ENCODE measurements around the gene IL1RAPL1. TPM values are rescaled to one million over a fixed set of nuclear protein-coding genes. Genes with fewer than 3 reads are reported as not detected.

Gene IL1RAPL1
- total RNA-seq, 1 donor from 2014 or later = 3.6 TPM

DNA sequence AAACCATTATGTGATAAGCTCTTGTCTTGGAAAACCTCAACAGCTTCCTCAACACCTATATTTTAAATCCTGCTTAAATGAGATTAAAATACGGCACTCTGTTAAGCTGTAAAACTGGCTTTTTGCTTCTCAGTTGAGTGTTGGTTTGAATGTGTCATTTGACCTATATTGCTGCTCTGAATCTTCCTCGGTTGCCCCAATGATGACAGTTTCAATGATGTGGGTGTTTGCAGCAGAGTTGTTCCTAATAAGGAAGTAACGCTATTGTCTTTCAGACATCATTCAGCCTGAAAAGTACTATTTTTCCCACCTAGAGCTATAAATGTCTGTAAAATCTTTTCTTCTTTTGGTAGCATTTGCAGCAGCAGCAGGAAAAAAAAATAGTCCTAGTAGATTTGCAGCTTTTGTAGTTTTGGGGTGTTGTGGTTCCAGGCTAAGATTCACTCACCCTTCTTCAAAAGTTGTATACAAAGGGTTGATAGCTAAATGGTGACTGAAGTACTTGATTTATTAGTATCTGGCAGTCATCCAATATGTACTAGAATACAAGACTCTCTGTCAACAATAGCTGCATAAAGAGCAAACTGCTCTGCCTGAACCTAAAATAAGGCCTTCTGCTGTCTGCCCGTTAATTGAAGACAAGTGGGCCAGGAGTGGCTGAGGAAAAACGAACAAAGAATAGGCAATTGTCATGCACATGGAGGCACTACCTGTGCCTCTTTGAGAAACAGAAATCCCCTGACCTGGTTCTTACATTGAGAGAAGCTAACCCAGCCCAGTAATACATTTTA, 333.1 kb downstream of the IL1RAPL1 start:
- Mint-ChIP-seq H3K4me3 (ENCODE audit: low read depth) (no peak overlapping the region), H3K27me3 (peaks cover 2% of the 10 kb centered on the region), H3K9me3 (ENCODE audit: low read depth) (no peaks in the 10 kb centered on the region), H3K36me3 (ENCODE audit: insufficient read depth) (no peaks in the 10 kb centered on the region), H3K27ac (no peak overlapping the region), H3K4me1 (ENCODE audit: low read depth) (no peaks in the 10 kb centered on the region)
- DNase-seq (ENCODE audit: low spot score, unreplicated experiment) = no peak
- TF ChIP-seq, protein P1, sequence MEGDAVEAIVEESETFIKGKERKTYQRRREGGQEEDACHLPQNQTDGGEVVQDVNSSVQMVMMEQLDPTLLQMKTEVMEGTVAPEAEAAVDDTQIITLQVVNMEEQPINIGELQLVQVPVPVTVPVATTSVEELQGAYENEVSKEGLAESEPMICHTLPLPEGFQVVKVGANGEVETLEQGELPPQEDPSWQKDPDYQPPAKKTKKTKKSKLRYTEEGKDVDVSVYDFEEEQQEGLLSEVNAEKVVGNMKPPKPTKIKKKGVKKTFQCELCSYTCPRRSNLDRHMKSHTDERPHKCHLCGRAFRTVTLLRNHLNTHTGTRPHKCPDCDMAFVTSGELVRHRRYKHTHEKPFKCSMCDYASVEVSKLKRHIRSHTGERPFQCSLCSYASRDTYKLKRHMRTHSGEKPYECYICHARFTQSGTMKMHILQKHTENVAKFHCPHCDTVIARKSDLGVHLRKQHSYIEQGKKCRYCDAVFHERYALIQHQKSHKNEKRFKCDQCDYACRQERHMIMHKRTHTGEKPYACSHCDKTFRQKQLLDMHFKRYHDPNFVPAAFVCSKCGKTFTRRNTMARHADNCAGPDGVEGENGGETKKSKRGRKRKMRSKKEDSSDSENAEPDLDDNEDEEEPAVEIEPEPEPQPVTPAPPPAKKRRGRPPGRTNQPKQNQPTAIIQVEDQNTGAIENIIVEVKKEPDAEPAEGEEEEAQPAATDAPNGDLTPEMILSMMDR (IDR thresholded peaks at IDR 0.05; ENCODE audit: unreplicated experiment) = no peak

GRCh38 chrX:28922106-28922505, 334.9 kb downstream of the IL1RAPL1 start:
- no peak overlapping the region for H3K27ac Mint-ChIP-seq
- TF ChIP-seq, protein P1 (IDR thresholded peaks at IDR 0.05; ENCODE audit: unreplicated experiment) = no peak
- H3K4me1 Mint-ChIP-seq (ENCODE audit: low read depth) = no peaks in the 10 kb centered on the region
- peaks cover 2% of the 10 kb centered on the region for H3K27me3 Mint-ChIP-seq
- no peak for DNase-seq (ENCODE audit: low spot score, unreplicated experiment)
- no peaks in the 10 kb centered on the region for H3K36me3 Mint-ChIP-seq (ENCODE audit: insufficient read depth)
- H3K9me3 Mint-ChIP-seq (ENCODE audit: low read depth) = no peaks in the 10 kb centered on the region
- H3K4me3 Mint-ChIP-seq (ENCODE audit: low read depth) = no peak overlapping the region

- TF ChIP-seq, protein P1 (IDR thresholded peaks at IDR 0.05; ENCODE audit: unreplicated experiment) = no peak
- H3K27me3 Mint-ChIP-seq = no peaks in the 10 kb centered on the region
- DNase-seq (ENCODE audit: low spot score, unreplicated experiment) = no peak
- peaks cover 3% of the 10 kb centered on the region for H3K9me3 Mint-ChIP-seq (ENCODE audit: low read depth)
- H3K36me3 Mint-ChIP-seq (ENCODE audit: insufficient read depth) = no peaks in the 10 kb centered on the region
- no peak overlapping the region for H3K27ac Mint-ChIP-seq
- H3K4me1 Mint-ChIP-seq (ENCODE audit: low read depth) = no peaks in the 10 kb centered on the region
- no peak overlapping the region for H3K4me3 Mint-ChIP-seq (ENCODE audit: low read depth)
Observed at GRCh38 chrX:28946846-28947245, 359.6 kb downstream of the IL1RAPL1 start.

DNA sequence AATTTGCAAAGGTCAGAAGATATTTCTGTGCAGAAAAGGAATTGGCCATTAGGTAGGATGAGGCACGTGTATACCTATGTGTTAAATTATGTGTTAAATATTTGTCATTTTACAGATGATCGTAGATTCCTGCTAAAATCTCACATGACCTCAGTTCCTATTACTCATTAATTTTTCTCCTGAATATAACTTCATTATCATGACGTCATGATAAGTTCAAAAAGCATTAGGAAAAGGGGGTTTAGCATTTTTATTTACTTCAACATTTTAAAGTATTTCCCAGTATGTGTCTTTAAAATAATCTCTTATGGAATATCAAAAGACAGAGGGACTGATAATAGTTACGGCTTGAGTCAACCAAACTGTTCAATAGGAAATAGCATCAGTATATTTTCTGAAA, 372.8 kb downstream of the IL1RAPL1 start:
- no peaks in the 10 kb centered on the region for H3K27me3 Mint-ChIP-seq

GRCh38 chrX:28966331-28966730, 379.1 kb downstream of the IL1RAPL1 start:
- Mint-ChIP-seq H3K36me3 (ENCODE audit: insufficient read depth) (no peaks in the 10 kb centered on the region), H3K4me1 (ENCODE audit: low read depth) (no peaks in the 10 kb centered on the region), H3K27me3 (no peaks in the 10 kb centered on the region), H3K4me3 (ENCODE audit: low read depth) (no peak overlapping the region), H3K9me3 (ENCODE audit: low read depth) (peaks cover under 1% of the 10 kb centered on the region), H3K27ac (no peak overlapping the region)
- DNase-seq (ENCODE audit: low spot score, unreplicated experiment) = no peak
- TF ChIP-seq, protein P1 (IDR thresholded peaks at IDR 0.05; ENCODE audit: unreplicated experiment) = no peak

More for the DNA sequence above, 372.8 kb downstream of the IL1RAPL1 start:
- Mint-ChIP-seq H3K4me3 (ENCODE audit: low read depth) (no peak overlapping the region), H3K4me1 (ENCODE audit: low read depth) (no peaks in the 10 kb centered on the region), H3K9me3 (ENCODE audit: low read depth) (peaks cover 3% of the 10 kb centered on the region), H3K36me3 (ENCODE audit: insufficient read depth) (no peaks in the 10 kb centered on the region), H3K27ac (no peak overlapping the region)
- TF ChIP-seq, protein P1 (IDR thresholded peaks at IDR 0.05; ENCODE audit: unreplicated experiment) = no peak
- DNase-seq (ENCODE audit: low spot score, unreplicated experiment) = no peak
